RWPE1 (cell line): ENCODE measurements around the gene GRID2.

Source experiments
- CTCF ChIA-PET: fragments of 350-600 bp; sonication (Branson Sonifier 250); formaldehyde crosslinking; extraction: SDS; loops from one replicate; lab custom pipeline; 2021; lab: Yijun Ruan, JAX
- POLR2A ChIA-PET: fragments of 400-600 bp; formaldehyde crosslinking; extraction: SDS; loops from one replicate; lab custom pipeline; 2020; ENCODE audit warnings: antibody characterized with exemption; ENCODE audit not compliant: low non-redundant PET; lab: Yijun Ruan, JAX
- DNase-seq: peaks from one replicate; pipeline ENCODE4 v3.0.0; 2012; ENCODE audit warnings: low spot score
- H3K27ac ChIP-seq: fragments of 450-650 bp; 2 replicates; pipeline ENCODE4 v1.5.1; 2017
- TF ChIP-seq, protein P1 (sequence below): fragments of 450-650 bp; conservative IDR thresholded peaks from 2 replicates; pipeline ENCODE4 v1.5.1; 2017; ENCODE audit warnings: low read depth, mild to moderate bottlenecking

The GRID2 gene

GRCh38 chr4:93469560-93469959, 1165.8 kb downstream of the GRID2 start:
- TF ChIP-seq, protein P1, sequence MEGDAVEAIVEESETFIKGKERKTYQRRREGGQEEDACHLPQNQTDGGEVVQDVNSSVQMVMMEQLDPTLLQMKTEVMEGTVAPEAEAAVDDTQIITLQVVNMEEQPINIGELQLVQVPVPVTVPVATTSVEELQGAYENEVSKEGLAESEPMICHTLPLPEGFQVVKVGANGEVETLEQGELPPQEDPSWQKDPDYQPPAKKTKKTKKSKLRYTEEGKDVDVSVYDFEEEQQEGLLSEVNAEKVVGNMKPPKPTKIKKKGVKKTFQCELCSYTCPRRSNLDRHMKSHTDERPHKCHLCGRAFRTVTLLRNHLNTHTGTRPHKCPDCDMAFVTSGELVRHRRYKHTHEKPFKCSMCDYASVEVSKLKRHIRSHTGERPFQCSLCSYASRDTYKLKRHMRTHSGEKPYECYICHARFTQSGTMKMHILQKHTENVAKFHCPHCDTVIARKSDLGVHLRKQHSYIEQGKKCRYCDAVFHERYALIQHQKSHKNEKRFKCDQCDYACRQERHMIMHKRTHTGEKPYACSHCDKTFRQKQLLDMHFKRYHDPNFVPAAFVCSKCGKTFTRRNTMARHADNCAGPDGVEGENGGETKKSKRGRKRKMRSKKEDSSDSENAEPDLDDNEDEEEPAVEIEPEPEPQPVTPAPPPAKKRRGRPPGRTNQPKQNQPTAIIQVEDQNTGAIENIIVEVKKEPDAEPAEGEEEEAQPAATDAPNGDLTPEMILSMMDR: no peak
- DNase-seq: no peak
- POLR2A ChIA-PET: no interaction called here
- H3K27ac ChIP-seq: no peak overlapping the region
- CTCF ChIA-PET: interaction anchor here (0.6 kb wide), 1 partner anchor 1327 kb away, joined by 4 read pairs; no protein-coding TSS in a partner anchor

DNA sequence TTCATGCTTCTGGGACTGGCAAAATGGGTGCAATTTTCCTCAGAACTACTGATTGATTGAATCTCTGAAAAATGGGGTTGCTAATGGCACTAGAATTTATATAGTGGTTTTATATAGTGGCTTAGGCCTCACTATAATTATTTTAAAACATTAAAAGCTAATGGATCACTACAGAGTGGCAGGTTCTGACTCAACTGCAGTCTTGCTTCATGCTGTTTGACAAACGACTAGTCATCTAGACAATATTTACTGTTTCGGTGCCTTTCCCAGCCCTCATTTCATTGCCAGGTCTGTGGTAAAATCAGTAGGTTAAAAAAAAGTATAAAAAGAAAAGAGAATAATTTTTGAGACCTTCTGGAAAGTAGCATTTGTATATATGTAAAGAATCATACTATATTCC, 1172.0 kb downstream of the GRID2 start:
- no peak overlapping the region for H3K27ac ChIP-seq
- POLR2A ChIA-PET: no interaction called here
- CTCF ChIA-PET: no interaction called here
- peak; percentile 1 for DNase-seq
- TF ChIP-seq, protein P1: no peak

GRCh38 chr4:93478805-93479204, 1175.0 kb downstream of the GRID2 start:
- ChIA-PET CTCF (no interaction called here), POLR2A (no interaction called here)
- H3K27ac ChIP-seq: no peak overlapping the region
- DNase-seq: no peak
- TF ChIP-seq, protein P1: no peak

- TF ChIP-seq, protein P1: no peak
- peak; percentile 67 for DNase-seq
- ChIA-PET CTCF (interaction anchor here (0.6 kb wide), 1 partner anchor 70 kb away, joined by 4 read pairs; no protein-coding TSS in a partner anchor), POLR2A (no interaction called here)
- H3K27ac ChIP-seq: no peak overlapping the region
These were observed 1176.7 kb downstream of the GRID2 start for GRCh38 chr4:93480452-93480851.

- no peak overlapping the region for H3K27ac ChIP-seq
- POLR2A ChIA-PET: no interaction called here
- DNase-seq: peak; percentile 2
- TF ChIP-seq, protein P1: no peak
- CTCF ChIA-PET: no interaction called here
These were observed 1191.6 kb downstream of the GRID2 start for GRCh38 chr4:93495346-93495745.

GRCh38 chr4:93501244-93501643, 1197.5 kb downstream of the GRID2 start:
- H3K27ac ChIP-seq: no peak overlapping the region
- TF ChIP-seq, protein P1: no peak
- no peak for DNase-seq
- CTCF ChIA-PET: no interaction called here
- POLR2A ChIA-PET: no interaction called here
